HG02938 (cell line): Measurements from ENCODE around the gene CCNY.
"Not testable (repeated sequence)": the region's sequence is repeated elsewhere in the genome, so short reads cannot be mapped to it uniquely, and the experiment has no call there.

Experiments used
- ATAC-seq: cut with Tn5 transposase; IDR thresholded peaks from one replicate; pipeline ENCODE4 v1.9.1; 2021; ENCODE audit warnings: mild to moderate bottlenecking, moderate library complexity; ENCODE audit not compliant: unreplicated experiment

Gene CCNY

DNA sequence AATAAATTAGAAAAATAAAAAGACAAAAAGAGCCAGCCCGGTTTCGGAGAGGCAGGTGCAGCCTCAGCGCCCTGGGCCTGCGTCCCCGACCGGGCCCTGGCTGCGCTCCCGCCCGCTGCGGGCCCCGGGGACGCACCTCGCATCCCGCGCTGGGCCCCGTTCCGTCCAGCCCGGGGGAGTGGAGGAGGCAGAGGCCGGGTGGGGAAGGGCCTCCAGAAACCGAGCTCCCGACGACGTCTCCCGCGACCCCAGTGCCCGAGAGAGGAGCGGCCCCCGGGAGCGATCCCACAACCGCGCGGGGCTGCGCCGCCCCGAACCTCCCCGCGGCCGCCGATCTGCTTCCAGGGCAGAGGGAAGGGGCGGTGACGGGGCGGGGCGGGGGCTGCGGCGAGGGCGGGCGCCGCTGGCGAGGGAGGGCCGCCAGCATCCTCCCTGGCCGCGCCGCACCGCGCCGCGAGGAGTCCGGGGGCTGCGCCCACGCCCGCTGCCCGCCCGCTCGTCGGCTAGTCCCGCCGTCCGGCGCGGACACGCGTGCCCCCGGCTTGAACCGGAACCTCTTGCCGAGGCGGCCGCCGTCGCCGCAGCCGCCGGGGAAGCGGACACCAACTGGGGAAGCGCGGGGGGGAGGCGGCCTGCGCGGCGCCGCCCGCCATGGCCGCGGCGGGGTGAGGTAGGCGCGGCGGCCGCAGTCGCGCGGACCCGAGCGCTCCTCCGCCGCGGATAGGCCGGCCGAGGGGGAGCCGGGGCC, at the start of gene CCNY:
CCNY (plus strand) TSS at position 426 of the 748 bp plus-strand sequence. CDS start 545 bp downstream, outside the sequence.
- peak; percentile 57 for ATAC-seq

DNA sequence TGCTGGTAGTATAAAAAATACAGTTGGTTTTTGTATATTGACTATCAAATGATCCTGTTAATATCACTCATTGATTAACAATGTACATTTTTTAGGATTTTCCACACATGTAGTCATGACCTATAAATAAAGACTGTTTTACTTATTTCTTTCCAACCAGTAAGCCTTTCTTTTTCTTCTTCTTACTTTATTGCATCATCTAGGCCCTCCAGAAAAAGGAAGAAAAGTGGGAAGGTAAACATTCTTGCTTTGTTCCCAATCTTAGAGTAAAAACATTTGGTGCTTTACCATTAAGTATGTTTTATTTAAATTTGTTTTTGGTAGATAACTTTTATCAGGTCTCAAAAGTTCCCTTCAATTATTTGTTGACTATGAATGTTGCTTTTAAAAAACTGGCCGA, 47.1 kb upstream of the CCNY start:
- ATAC-seq: no peak

DNA sequence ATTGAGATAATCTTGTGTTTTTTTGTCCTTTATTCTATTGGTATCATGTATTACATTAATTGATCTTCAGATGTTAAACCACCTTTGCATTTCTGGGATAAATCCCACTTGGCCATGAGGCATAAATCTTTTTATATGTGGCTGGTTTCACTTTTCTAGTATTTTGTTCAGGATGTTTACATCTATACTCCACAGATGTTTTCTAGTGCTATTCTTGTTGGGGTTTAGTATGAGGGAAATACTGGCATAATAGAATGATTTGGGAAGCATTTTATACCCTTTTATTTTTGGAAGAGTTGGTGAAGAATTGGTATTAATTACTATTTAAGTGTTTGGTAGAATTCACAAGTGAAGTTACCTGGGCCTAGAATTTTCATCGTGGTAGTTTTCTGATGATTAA, 41.8 kb upstream of the CCNY start:
- no peak for ATAC-seq

DNA sequence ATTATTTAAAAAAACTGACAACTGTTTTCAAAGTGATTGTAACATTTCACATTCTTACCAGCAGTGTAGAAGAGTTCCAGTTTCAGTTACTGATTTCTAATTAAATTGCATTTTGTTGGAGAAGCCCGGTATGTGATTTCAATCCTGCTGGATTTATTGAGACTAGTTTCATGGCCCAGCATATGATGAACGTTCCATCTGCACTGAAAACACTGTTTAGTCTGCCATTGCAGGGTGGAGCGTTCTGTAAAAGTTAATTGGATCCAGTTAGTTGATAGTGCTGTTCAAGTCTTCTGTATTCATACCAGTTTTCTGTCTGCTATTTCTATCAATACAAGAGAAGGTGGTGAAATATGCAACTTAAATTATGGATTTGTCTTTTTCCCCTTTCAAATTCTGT, 37.3 kb upstream of the CCNY start:
- ATAC-seq: no peak

DNA sequence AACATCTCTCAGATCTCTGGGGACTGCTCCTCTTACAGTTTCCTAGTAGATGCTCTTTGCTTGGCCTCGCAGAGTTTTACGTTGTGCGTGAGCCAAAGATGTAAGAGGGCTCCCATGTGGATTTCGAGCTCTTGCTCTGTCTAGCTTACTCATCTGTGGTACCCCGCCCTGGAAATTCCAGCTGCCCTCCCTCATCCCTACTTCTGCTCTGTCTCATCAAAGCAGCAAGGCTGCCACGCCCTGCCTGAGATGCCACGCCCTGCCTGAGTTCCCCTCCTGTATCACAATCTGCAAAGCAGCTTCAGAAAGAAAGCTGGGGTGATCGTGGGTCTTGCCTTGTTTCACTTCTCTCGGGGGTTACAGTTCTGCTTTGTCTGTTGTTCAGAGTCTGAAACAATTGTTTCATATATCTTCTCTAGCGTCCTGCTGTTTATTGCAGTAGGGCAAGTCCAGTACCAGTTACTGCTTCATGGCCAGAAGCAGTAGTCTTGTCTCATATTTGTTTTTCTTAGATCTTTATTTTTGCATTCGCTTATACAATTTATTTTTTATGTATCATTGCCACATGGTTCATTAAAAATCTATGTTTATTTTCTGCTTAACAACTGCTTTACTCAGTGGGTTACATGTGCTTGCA, 36.1 kb upstream of the CCNY start:
- ATAC-seq: peak; percentile 96

DNA sequence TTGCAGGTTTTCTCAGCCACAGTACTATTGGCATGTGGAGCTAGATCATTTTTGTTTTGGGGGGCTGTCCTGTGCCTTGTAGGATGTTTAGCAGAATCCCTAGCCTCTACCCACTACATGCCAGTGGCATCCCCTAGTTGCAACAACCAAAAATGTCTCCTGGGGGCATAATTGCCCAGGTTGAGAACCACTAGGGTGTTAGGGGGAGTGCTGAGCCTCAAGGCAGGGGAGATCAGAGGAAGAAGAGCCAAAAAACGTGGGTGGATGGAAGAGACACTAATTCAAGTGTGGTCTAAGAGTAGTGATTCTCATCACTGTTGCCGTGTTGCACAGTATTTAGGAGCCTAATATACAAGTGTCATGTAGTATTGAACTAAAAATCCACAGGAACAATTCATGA, 31.7 kb upstream of the CCNY start:
- ATAC-seq: no peak

DNA sequence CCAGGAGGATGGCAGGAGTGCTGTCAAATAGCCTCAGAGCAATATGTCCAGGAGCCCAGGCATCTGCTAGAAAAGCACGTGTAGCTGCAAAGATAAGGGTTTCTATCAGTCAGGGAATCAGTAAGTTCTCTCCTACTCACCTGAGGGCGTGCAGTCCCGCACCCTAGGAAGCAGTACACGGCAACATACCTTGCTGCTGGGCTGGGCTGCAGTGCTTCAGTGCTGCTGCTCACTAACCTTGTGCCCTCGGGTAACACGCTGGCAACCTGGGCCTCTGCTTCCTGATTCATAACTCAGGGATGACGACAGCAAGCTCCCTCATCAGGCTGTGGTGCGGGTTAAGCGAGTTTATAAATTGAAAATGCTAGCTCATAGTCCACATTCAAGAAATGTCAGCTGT, 29.5 kb upstream of the CCNY start:
- no peak for ATAC-seq

DNA sequence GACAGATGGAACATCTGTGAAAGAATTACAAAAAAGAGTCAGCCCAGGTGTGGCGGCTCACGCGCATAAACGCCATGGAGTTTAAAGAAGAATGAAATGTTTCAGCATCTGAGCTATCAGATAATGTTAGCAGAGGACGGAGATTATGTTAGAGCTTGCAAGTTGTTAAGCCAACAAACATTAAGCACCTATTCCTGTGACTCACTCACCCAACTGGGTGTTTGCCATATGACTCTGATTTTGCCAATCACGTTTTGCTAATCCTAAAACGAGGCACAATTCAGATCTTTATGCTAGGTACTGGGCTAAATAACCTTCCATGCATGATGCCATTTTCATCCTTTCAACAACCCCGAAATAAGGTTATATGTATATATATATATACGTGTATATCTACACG, 29.0 kb upstream of the CCNY start:
- no peak for ATAC-seq

DNA sequence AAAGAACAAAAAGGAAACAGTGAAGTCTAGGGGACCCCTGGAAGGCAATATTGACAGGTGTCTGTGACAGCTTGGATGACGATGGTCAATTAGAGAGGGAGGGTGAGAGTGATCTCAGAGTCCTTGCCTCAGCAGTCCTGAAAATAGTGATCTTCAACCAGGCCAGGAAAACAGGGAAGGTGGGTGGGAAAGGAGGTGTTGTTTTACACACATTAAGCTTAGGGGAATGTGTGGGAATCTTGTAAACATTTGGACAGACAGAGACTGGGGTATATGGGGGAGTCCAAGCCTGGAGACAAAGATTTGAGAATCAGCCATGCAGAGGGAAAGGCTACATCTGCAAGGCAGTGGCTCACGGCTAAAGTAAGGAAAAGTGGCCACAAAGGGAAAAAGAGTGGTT, 27.5 kb upstream of the CCNY start:
- ATAC-seq: no peak

DNA sequence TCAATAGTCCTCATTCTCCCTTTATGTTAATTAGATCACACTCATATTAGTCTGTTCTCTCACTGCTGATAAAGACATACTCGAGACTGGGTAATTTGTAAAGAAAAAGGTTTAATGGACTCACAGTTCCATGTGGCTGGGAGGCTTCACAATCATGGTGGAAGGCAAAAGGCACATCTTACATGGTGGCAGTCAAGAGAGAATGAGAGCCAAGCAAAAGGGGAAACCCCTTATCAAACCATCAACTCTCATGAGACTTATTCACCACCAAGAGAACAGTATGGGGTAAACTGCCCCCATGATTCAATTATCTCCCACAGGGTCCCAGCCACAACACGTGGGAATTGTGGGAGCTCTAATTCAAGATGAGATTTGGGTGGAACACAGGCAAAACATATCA, 22.2 kb upstream of the CCNY start:
- not testable (repeated sequence) for ATAC-seq

DNA sequence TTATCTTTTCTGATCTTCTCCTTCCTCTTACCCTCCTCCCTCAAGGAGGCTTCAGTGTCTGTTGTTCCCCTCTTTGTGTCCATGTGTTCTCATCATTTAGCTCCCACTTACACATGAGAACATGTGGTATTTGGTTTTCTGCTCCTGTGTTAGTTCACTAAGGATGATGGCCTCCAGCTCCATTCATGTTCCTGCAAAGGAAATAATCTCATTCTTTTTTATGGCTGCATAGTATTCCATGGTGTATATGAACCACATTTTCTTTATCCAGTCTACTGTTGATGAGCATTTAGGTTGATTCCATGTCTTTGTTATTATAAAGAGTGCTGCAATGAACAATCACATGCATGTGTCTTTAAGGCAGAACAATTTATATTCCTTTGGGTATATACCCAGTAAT, 21.1 kb upstream of the CCNY start:
- ATAC-seq: not testable (repeated sequence)

DNA sequence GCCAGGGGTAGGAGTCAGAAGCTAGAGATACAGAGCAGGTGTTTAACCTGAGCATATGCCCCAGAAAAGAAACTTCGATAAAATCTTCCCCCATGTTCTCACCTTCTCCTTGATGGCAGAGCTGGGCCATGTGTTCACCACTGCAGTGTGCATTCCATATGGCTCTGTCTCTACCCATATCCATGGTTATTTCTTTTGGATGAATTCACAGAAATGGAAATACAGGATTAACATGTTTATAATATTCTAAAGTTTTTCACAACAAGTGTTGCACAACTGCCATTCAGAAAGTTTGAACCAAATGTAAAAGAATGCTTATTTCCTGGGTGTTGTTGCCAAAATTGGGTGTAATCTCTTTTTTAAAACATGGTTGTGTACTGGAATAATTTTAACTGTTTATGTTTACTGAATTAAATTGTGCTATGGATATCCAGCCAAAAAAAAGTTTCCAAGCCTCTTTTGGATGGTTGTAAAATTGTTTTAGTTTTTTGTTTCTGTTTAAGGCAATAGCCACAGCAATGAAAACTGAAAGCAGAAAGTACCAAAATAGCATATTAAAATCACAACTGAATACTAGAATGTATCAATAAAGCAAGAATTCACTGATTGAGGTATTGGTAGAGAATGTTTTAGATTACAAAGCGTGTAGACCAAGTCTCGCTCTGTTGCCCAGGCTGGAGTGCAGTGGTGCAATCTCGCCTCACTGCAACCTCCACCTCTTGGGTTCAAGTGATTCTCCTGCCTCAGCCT, 19.9 kb upstream of the CCNY start:
- peak; percentile 64 for ATAC-seq

DNA sequence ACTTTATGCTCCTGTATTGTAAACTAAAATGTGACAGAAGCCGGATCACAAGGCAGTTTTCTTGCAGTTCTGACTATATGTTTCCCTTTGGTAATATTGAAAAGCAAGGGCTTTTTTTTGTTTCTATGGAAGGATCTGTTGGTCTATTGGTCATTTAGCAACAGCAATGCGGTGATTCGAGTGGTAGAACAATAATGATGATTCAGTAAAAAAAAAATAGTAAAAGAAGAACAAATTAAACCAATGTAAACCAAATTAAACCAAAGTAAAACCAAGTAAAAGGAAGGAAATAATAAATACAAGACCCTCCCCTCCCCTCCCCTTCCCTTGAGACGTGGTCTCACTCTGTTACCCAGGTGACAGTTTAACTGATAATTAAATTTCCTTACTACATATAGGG, 17.8 kb upstream of the CCNY start:
- no peak for ATAC-seq

DNA sequence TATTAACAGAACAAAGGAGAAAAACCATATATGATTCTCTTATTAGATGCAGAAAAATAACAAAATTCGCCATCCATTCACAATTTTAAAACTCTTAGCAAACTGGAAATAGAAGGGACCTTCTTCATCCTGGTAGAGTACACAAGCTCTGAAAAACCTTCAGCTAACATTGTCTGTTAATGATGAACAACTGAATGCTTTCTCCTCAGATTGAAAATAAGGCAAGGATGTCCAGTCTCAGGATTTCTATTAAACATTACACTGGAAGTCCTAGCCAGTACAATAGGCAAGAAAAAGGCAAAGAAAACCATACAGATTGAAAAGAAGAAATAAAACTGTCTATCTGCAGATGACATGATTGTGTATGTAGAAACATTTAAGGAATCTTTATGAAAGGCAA, 16.0 kb upstream of the CCNY start:
- no peak for ATAC-seq

DNA sequence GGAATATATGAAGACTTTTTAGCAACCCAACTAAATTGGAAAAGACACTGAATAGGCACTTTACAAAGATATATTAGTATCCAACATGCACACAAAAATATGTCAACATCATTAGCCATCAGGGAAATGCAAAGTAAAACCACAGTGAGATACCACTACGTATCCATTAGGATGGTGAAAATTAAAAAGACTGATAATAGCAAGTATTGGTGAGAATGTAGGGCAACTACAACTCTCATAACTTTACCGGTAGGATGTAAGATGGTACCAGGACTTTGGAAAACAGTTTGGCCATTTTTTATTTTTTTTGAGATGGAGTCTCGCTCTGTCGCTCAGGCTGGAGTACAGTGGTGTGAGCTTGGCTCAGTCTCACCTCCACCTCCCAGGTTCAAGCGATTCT, 13.7 kb upstream of the CCNY start:
- ATAC-seq: no peak

DNA sequence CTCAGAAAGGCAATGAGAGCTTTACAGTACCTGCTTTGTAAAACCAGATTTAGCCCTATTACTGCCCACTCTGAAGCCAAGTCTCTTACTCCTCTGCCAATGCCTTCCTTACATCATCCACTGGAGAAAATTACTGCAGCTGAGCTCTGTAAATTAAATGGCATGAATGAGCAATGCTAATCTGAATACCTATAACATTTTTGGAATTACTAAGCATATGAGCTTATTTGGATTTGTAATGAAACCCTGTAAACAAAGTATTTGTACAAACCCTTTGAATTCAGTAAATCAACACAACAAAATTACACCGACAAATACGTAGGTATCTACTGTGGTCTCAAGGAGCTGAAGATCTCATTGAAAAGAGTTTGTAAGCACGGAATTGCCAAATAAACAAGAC, 12.1 kb upstream of the CCNY start:
- ATAC-seq: no peak

DNA sequence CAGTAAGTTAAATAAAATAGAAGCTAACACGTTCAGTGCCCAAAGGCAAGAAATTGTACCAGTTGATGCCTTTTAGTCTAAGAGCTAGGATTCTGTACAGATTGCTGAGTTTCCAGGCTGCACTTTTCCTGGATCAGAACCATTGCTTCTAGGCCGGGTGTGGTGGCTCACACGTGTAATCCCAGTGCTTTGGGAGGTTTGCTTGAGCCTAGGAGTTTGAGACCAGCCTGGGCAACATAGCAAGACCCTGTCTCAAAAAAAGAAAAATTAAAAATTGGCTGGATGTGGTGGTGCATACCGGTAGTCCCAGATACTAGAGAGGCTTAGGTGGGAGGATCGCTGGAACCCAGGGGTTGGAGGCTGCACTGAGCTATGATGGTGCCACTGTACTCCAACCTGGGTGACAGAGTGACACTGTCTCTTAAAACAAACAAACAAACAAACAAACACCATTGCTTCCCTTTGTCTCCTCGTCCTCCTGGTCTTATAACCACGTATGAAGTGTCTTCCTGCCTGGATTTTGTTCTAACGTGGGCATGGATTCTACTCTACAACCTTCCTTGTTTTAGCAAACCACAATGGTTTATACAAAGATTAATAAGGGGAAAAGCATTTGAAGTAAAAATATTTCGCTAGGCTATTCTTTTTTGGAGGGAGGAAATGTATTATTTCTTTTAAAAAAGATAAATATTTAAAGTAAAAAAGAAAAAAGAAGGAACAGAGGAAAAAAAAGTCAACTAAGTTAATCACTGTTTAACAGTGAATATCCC, 9.7 kb upstream of the CCNY start:
- no peak for ATAC-seq

DNA sequence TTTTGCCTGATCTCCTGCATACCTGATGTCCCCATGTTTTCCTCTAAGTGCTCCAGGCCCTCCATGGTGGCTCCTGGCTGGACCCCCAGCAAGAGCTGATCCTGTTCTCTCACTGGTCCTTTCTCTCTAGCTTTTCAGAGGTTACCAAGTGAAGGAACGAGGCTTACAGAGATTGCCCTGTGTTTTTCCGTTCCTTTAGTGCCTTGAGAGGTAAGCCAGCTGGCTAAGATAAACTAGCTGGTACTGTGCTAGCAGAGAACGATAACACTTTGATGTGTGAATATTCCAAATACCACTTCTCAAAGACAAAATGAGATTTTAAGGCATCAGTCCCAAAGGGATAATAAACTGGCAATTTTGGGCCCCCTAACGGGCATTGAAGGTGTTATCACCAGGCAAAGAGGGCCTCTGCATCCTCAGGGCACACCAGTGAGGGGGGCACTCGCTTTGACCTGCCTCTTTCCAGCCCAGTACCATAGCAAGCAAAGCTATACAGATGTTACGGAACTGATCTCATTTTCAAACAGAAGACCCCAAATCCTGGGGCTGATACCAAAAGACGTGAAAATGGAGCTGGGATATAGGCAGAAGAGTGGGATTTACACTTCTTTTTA, 8.4 kb upstream of the CCNY start:
- no peak for ATAC-seq

DNA sequence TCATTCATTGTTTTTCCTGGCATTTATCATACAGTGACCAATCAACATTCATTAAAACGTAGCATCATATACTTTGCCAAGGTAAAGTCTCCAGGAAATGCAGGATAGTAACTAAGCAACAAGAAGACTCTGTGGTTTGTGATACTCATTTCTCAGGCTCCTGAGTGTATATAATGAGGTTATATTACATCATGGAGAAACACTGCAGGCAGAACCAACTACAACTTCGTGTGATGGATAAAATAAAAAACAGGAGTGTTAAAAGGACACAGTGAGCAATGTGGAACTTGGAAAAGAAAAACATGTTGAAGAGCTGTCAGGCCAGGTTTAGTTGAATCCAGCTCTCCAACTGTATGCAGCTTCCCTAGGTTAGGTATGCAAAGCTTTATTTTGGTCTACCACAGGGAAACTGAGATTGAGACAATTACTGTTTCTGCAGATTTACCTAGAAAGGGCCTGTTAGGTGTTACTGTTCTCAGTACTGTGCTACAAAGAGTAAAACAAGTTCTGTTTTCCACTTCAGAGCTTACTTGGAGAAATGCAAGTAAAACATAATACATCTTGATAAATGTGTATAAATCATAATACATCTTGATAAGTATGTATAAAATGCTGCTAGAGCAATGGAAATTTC, 7.8 kb upstream of the CCNY start:
- ATAC-seq: no peak

DNA sequence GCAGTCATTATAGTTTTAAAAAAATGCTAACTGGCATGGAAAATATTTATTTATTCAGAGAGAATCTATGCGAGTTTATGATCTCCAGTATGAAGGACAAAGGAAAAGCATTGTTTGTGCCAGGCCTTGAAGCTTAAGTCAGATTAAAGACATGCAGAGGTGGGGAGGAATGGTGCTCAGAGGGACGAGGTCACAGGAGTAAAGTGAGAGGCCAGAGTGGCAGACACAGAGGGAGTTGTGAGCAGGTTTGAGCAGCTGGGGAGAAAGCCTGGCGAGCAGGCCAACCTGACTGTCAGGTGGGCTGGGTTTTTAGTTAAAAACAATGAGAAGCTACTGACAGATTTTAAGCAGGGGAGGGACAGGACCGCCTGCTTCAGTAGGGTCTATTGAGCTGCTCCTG, 6.8 kb upstream of the CCNY start:
- no peak for ATAC-seq
